DND-41 (cell line): ENCODE data around the gene GSDME.

Experiments used
- CTCF ChIP-seq: IDR thresholded peaks from 2 replicates; pipeline ENCODE4 v1.5.1; 2012; ENCODE audit warnings: borderline replicate concordance, low read length, moderate library complexity, mild to moderate bottlenecking; ENCODE audit not compliant: poor library complexity, severe bottlenecking; ENCODE audit errors: extremely low read depth
- EZH2 ChIP-seq: IDR thresholded peaks from 3 replicates; pipeline ENCODE4 v1.6.1; 2012; ENCODE audit warnings: borderline replicate concordance, low read depth, mild to moderate bottlenecking, moderate library complexity, low read length, inconsistent platforms; ENCODE audit not compliant: severe bottlenecking

- TF ChIP-seq EZH2: no peak
- TF ChIP-seq CTCF: no peak
Measured at GRCh38 chr7:24769014-24769830, 12.0 kb upstream of the GSDME start.
